ENCODE results near the gene LTBP1. TPM values are rescaled to one million over a fixed set of nuclear protein-coding genes. Genes with fewer than 3 reads are reported as not detected.

The LTBP1 gene
- total RNA-seq, 1 experiment from 2014 or later: 2.2 TPM

GRCh38 chr2:32952761-32953476 is 6.2 kb downstream of the LTBP1 start:
- intact Hi-C loops (cut with micrococcal nuclease; ENCODE audit: unreplicated experiment): no loop called here
- no peak for TF ChIP-seq EZH2 (IDR thresholded peaks at IDR 0.05; ENCODE audit: borderline replicate concordance, low read depth, low read length, poor library complexity, severe bottlenecking)
- TF ChIP-seq CTCF (conservative IDR thresholded peaks at IDR 0.05; ENCODE audit: low read depth, low read length): no peak
- Histone ChIP-seq H3K4me3 (ENCODE audit: low read depth, low read length, poor library complexity, severe bottlenecking) (no peak overlapping the region), H3K36me3 (ENCODE audit: insufficient read depth, low read length, poor library complexity, severe bottlenecking) (no peaks in the 10 kb centered on the region), H3K4me1 (ENCODE audit: insufficient read depth, low read length, poor library complexity, severe bottlenecking) (no peaks in the 10 kb centered on the region), H3K27ac (ENCODE audit: low read depth, low read length, poor library complexity, severe bottlenecking) (no peak overlapping the region), H3K9me3 (ENCODE audit: low read depth, low read length, poor library complexity, severe bottlenecking) (no peaks in the 10 kb centered on the region), H3K27me3 (replicated peaks; ENCODE audit: insufficient read depth, low read depth, low read length, poor library complexity) (peaks cover 26% of the 10 kb centered on the region)
- no TSS peak for BruUV-seq (replicated peaks)
- ChIA-PET POLR2A (ENCODE audit: low non-redundant PET) (no interaction called here), CTCF (no interaction called here)
- no peak for DNase-seq (ENCODE audit: low spot score)

- Histone ChIP-seq H3K36me3 (ENCODE audit: insufficient read depth, low read length, poor library complexity, severe bottlenecking) (no peaks in the 10 kb centered on the region), H3K27ac (ENCODE audit: low read depth, low read length, poor library complexity, severe bottlenecking) (no peak overlapping the region), H3K27me3 (replicated peaks; ENCODE audit: insufficient read depth, low read depth, low read length, poor library complexity) (peaks cover 14% of the 10 kb centered on the region), H3K4me1 (ENCODE audit: insufficient read depth, low read length, poor library complexity, severe bottlenecking) (no peaks in the 10 kb centered on the region), H3K9me3 (ENCODE audit: low read depth, low read length, poor library complexity, severe bottlenecking) (no peaks in the 10 kb centered on the region), H3K4me3 (ENCODE audit: low read depth, low read length, poor library complexity, severe bottlenecking) (no peak overlapping the region)
- TF ChIP-seq EZH2 (IDR thresholded peaks at IDR 0.05; ENCODE audit: borderline replicate concordance, low read depth, low read length, poor library complexity, severe bottlenecking): no peak
- TF ChIP-seq CTCF (conservative IDR thresholded peaks at IDR 0.05; ENCODE audit: low read depth, low read length): no peak
- no TSS peak for BruUV-seq (replicated peaks)
- no peak for DNase-seq (ENCODE audit: low spot score)
- ChIA-PET POLR2A (ENCODE audit: low non-redundant PET) (no interaction called here), CTCF (no interaction called here)
- intact Hi-C loops (cut with micrococcal nuclease; ENCODE audit: unreplicated experiment): no loop called here
Measured at GRCh38 chr2:32954206-32954605, 7.5 kb downstream of the LTBP1 start.

GRCh38 chr2:32958821-32959220 is 12.1 kb downstream of the LTBP1 start:
- no peaks in the 10 kb centered on the region for H3K4me1 ChIP-seq (ENCODE audit: insufficient read depth, low read length, poor library complexity, severe bottlenecking)
- no peaks in the 10 kb centered on the region for H3K9me3 ChIP-seq (ENCODE audit: low read depth, low read length, poor library complexity, severe bottlenecking)
- DNase-seq (ENCODE audit: low spot score): no peak
- intact Hi-C loops (cut with micrococcal nuclease; ENCODE audit: unreplicated experiment): no loop called here
- BruUV-seq (replicated peaks): no TSS peak
- ChIA-PET POLR2A (ENCODE audit: low non-redundant PET) (no interaction called here), CTCF (no interaction called here)
- no peaks in the 10 kb centered on the region for H3K27me3 ChIP-seq (replicated peaks; ENCODE audit: insufficient read depth, low read depth, low read length, poor library complexity)
- no peak overlapping the region for H3K4me3 ChIP-seq (ENCODE audit: low read depth, low read length, poor library complexity, severe bottlenecking)
- no peak overlapping the region for H3K27ac ChIP-seq (ENCODE audit: low read depth, low read length, poor library complexity, severe bottlenecking)
- TF ChIP-seq CTCF (conservative IDR thresholded peaks at IDR 0.05; ENCODE audit: low read depth, low read length): no peak
- TF ChIP-seq EZH2 (IDR thresholded peaks at IDR 0.05; ENCODE audit: borderline replicate concordance, low read depth, low read length, poor library complexity, severe bottlenecking): no peak
- no peaks in the 10 kb centered on the region for H3K36me3 ChIP-seq (ENCODE audit: insufficient read depth, low read length, poor library complexity, severe bottlenecking)
